ENCODE measurements around the gene GNG2. TPM values are rescaled to one million over a fixed set of nuclear protein-coding genes. Genes with fewer than 3 reads are reported as not detected.
A peak's percentile ranks its signal among the peaks of the same experiment; 100 is the strongest.

Gene GNG2
- total RNA-seq, 5 donors from 2014 or later (not counting 1 experiment from before 2014, with no cell fraction given): 82.2 to 197 (median 99.0) TPM

GRCh38 chr14:51981218-51981854 lies 120.9 kb downstream of the GNG2 start:
- Histone ChIP-seq H3K27ac (ENCODE audit: low read length) (no peak overlapping the region), H3K4me3 (ENCODE audit: control insufficient read depth in 1 of 2, extremely low read depth in 1 of 2, low read length in 1 of 2) (no peak overlapping the region), H3K4me1 (ENCODE audit: control insufficient read depth in 1 of 2, extremely low read depth in 1 of 2, insufficient read depth in 2 of 2, low read length in 2 of 2) (peaks cover 2 to 6% of the 10 kb centered on the region in 2 experiments), H3K9me3 (no peaks in the 10 kb centered on the region), H3K27me3 (replicated peaks in 1 of 2; ENCODE audit: control insufficient read depth in 2 of 2, extremely low read depth in 1 of 2, insufficient read depth in 2 of 2, low read length in 1 of 2) (peaks cover 0 to 2% of the 10 kb centered on the region in 2 experiments), H3K36me3 (ENCODE audit: control insufficient read depth in 2 of 2, extremely low read depth in 1 of 2, insufficient read depth in 1 of 2, low read length in 1 of 2) (no peaks in the 10 kb centered on the region)
- no peaks in the 10 kb centered on the region for H3K36me3 Mint-ChIP-seq
- no peak overlapping the region for H3K27ac Mint-ChIP-seq
- H3K4me1 Mint-ChIP-seq: peaks cover 5 to 6% (median 6%) of the 10 kb centered on the region in 3 donors
- ATAC-seq (replicated peaks in 1 of 4): no peak
- ChIA-PET CTCF (interaction anchor here (0.6 to 3.6 kb wide), 2 partner anchors 153 to 540 kb away, joined by 3 to 10 read pairs; no protein-coding TSS in a partner anchor), POLR2A (interaction anchor here in 1 of 2 donors (0.5 kb wide), 1 partner anchor 69 kb away, joined by 3 read pairs; no protein-coding TSS in a partner anchor)
- no peak overlapping the region for H3K4me3 Mint-ChIP-seq
- WGBS (ENCODE audit: insufficient coverage): 100% methylated on average over 1 of the region's 4 CpGs
- H3K9me3 Mint-ChIP-seq: no peaks in the 10 kb centered on the region
- DNase-seq: no peak
- no peaks in the 10 kb centered on the region for H3K27me3 Mint-ChIP-seq

- WGBS (ENCODE audit: insufficient coverage): no CpG with 5 or more reads among the region's 1 CpG
- H3K36me3 Mint-ChIP-seq: peaks cover 6% of the 10 kb centered on the region
- peaks cover 34 to 36% (median 35%) of the 10 kb centered on the region in 3 donors for H3K4me1 Mint-ChIP-seq
- no peaks in the 10 kb centered on the region for H3K27me3 Mint-ChIP-seq
- ChIA-PET POLR2A (interaction anchor here in 1 of 2 donors (0.7 kb wide), 2 partner anchors 9 to 297 kb away, joined by 3 to 4 read pairs; no protein-coding TSS in a partner anchor), CTCF (interaction anchor here in 1 of 2 donors (0.8 kb wide), 1 partner anchor 8 kb away, joined by 4 read pairs; no protein-coding TSS in a partner anchor)
- H3K4me1 ChIP-seq (ENCODE audit: control insufficient read depth in 1 of 2, extremely low read depth in 1 of 2, insufficient read depth in 2 of 2, low read length in 2 of 2): peaks cover 11 to 20% of the 10 kb centered on the region in 2 experiments
- no peaks in the 10 kb centered on the region for H3K9me3 Mint-ChIP-seq
- H3K4me3 ChIP-seq (ENCODE audit: control insufficient read depth in 1 of 2, extremely low read depth in 1 of 2, low read length in 1 of 2): no peak overlapping the region
- ATAC-seq (replicated peaks in 1 of 4) (no peak), DNase-seq (no peak)
- H3K4me3 Mint-ChIP-seq: peak overlapping the region; percentile 88 to 96 (median 90)
- H3K36me3 ChIP-seq (ENCODE audit: control insufficient read depth in 2 of 2, extremely low read depth in 1 of 2, insufficient read depth in 1 of 2, low read length in 1 of 2): peaks cover 0 to 12% of the 10 kb centered on the region in 2 donors
- H3K9me3 ChIP-seq: no peaks in the 10 kb centered on the region
- H3K27me3 ChIP-seq (replicated peaks in 1 of 2; ENCODE audit: control insufficient read depth in 2 of 2, extremely low read depth in 1 of 2, insufficient read depth in 2 of 2, low read length in 1 of 2): no peaks in the 10 kb centered on the region
- H3K27ac Mint-ChIP-seq: peak overlapping the region; percentile 86 to 88
- peak overlapping the region; percentile 85 for H3K27ac ChIP-seq (ENCODE audit: low read length)
These were observed 127.8 kb downstream of the GNG2 start for GRCh38 chr14:51988221-51988620.

GRCh38 chr14:51989293-51990234 lies 129.2 kb downstream of the GNG2 start, which contains the start of gene RTRAF:
RTRAF (plus strand) TSS chr14:51989546; CDS start chr14:51989640, 94 bp downstream.
- WGBS (ENCODE audit: insufficient coverage): under 1% methylated on average over 67 of the region's 72 CpGs
- DNase-seq (peak; percentile 69 to 97 (median 92)), ATAC-seq (replicated peaks in 1 of 4) (peak; percentile 96 to 99 (median 98))
- ChIA-PET POLR2A (interaction anchor here in 1 of 2 donors (0.5 kb wide), 1 partner anchor 734 kb away, joined by 4 read pairs; no protein-coding TSS in a partner anchor), CTCF (no interaction called here)
- Mint-ChIP-seq H3K9me3 (no peaks in the 10 kb centered on the region), H3K36me3 (peaks cover 12% of the 10 kb centered on the region), H3K4me3 (peak within 1 kb of the TSS; percentile 88 to 96 (median 90)), H3K27ac (peak within 1 kb of the TSS; percentile 88), H3K4me1 (peaks cover 45 to 49% (median 47%) of the 10 kb centered on the region in 3 donors), H3K27me3 (no peaks in the 10 kb centered on the region)
- H3K36me3 ChIP-seq (ENCODE audit: control insufficient read depth in 2 of 2, extremely low read depth in 1 of 2, insufficient read depth in 1 of 2, low read length in 1 of 2): peaks cover 0 to 21% of the 10 kb centered on the region in 2 donors
- peak within 1 kb of the TSS; percentile 85 for H3K27ac ChIP-seq (ENCODE audit: low read length)
- H3K4me3 ChIP-seq (ENCODE audit: control insufficient read depth in 1 of 2, extremely low read depth in 1 of 2, low read length in 1 of 2): peak within 1 kb of the TSS; percentile 79 to 84
- H3K4me1 ChIP-seq (ENCODE audit: control insufficient read depth in 1 of 2, extremely low read depth in 1 of 2, insufficient read depth in 2 of 2, low read length in 2 of 2): peaks cover 11 to 20% of the 10 kb centered on the region in 2 experiments
- H3K9me3 ChIP-seq: no peaks in the 10 kb centered on the region
- no peaks in the 10 kb centered on the region for H3K27me3 ChIP-seq (replicated peaks in 1 of 2; ENCODE audit: control insufficient read depth in 2 of 2, extremely low read depth in 1 of 2, insufficient read depth in 2 of 2, low read length in 1 of 2)

GRCh38 chr14:51990488-51990887 lies 130.1 kb downstream of the GNG2 start:
- Histone ChIP-seq H3K27ac (ENCODE audit: low read length) (no peak overlapping the region), H3K36me3 (ENCODE audit: control insufficient read depth in 2 of 2, extremely low read depth in 1 of 2, insufficient read depth in 1 of 2, low read length in 1 of 2) (peaks cover 0 to 30% of the 10 kb centered on the region in 2 donors), H3K27me3 (replicated peaks in 1 of 2; ENCODE audit: control insufficient read depth in 2 of 2, extremely low read depth in 1 of 2, insufficient read depth in 2 of 2, low read length in 1 of 2) (no peaks in the 10 kb centered on the region), H3K9me3 (no peaks in the 10 kb centered on the region), H3K4me3 (ENCODE audit: control insufficient read depth in 1 of 2, extremely low read depth in 1 of 2, low read length in 1 of 2) (no peak overlapping the region), H3K4me1 (ENCODE audit: control insufficient read depth in 1 of 2, extremely low read depth in 1 of 2, insufficient read depth in 2 of 2, low read length in 2 of 2) (peaks cover 11 to 20% of the 10 kb centered on the region in 2 experiments)
- ChIA-PET CTCF (interaction anchor here in 1 of 2 donors (0.6 kb wide), 1 partner anchor 1987 kb away, joined by 6 read pairs; no protein-coding TSS in a partner anchor), POLR2A (interaction anchor here in 1 of 2 donors (0.6 kb wide), 1 partner anchor 143 kb away, joined by 3 read pairs; no protein-coding TSS in a partner anchor)
- Mint-ChIP-seq H3K27me3 (no peaks in the 10 kb centered on the region), H3K4me3 (peak overlapping the region; percentile 88 to 96 (median 90)), H3K4me1 (peaks cover 51 to 54% (median 53%) of the 10 kb centered on the region in 3 donors), H3K36me3 (peaks cover 19% of the 10 kb centered on the region), H3K9me3 (no peaks in the 10 kb centered on the region), H3K27ac (peak overlapping the region in 1 of 2 donors; percentile 88)
- no CpG with 5 or more reads among the region's 3 CpGs for WGBS (ENCODE audit: insufficient coverage)
- no peak for DNase-seq
- no peak for ATAC-seq (replicated peaks in 1 of 4)

- Histone ChIP-seq H3K4me3 (ENCODE audit: control insufficient read depth in 1 of 2, extremely low read depth in 1 of 2, low read length in 1 of 2) (no peak overlapping the region), H3K4me1 (ENCODE audit: control insufficient read depth in 1 of 2, extremely low read depth in 1 of 2, insufficient read depth in 2 of 2, low read length in 2 of 2) (peaks cover 11 to 20% of the 10 kb centered on the region in 2 experiments), H3K27ac (ENCODE audit: low read length) (no peak overlapping the region), H3K27me3 (replicated peaks in 1 of 2; ENCODE audit: control insufficient read depth in 2 of 2, extremely low read depth in 1 of 2, insufficient read depth in 2 of 2, low read length in 1 of 2) (no peaks in the 10 kb centered on the region), H3K9me3 (no peaks in the 10 kb centered on the region), H3K36me3 (ENCODE audit: control insufficient read depth in 2 of 2, extremely low read depth in 1 of 2, insufficient read depth in 1 of 2, low read length in 1 of 2) (peaks cover 0 to 39% of the 10 kb centered on the region in 2 donors)
- Mint-ChIP-seq H3K4me3 (no peak overlapping the region), H3K4me1 (peaks cover 58 to 62% (median 60%) of the 10 kb centered on the region in 3 donors), H3K9me3 (no peaks in the 10 kb centered on the region), H3K36me3 (peaks cover 26% of the 10 kb centered on the region), H3K27ac (no peak overlapping the region), H3K27me3 (no peaks in the 10 kb centered on the region)
- DNase-seq (no peak), ATAC-seq (replicated peaks in 1 of 4) (no peak)
- CTCF ChIA-PET: interaction anchor here (0.6 to 2.3 kb wide), 4 partner anchors 9 to 561 kb away, joined by 3 to 9 read pairs (median 4); no protein-coding TSS in a partner anchor
- POLR2A ChIA-PET: interaction anchor here (0.5 to 0.9 kb wide), 3 partner anchors 91 to 1224 kb away, joined by 3 read pairs; no protein-coding TSS in a partner anchor
- WGBS (ENCODE audit: insufficient coverage): no CpG with 5 or more reads among the region's 3 CpGs
These were observed 133.0 kb downstream of the GNG2 start for GRCh38 chr14:51993285-51993920.
